NCI-H1417 treated with DMSO at 0.1 percent for 48 hours (cell line): Measurements from ENCODE around the gene GTF3C5.
"Not testable (repeated sequence)": the region's sequence is repeated elsewhere in the genome, so short reads cannot be mapped to it uniquely, and the experiment has no call there.

Experiments used
- DNase-seq: peaks from one replicate; lab custom pipeline; 2025; lab: John Stamatoyannopoulos, UW

Gene GTF3C5

DNA sequence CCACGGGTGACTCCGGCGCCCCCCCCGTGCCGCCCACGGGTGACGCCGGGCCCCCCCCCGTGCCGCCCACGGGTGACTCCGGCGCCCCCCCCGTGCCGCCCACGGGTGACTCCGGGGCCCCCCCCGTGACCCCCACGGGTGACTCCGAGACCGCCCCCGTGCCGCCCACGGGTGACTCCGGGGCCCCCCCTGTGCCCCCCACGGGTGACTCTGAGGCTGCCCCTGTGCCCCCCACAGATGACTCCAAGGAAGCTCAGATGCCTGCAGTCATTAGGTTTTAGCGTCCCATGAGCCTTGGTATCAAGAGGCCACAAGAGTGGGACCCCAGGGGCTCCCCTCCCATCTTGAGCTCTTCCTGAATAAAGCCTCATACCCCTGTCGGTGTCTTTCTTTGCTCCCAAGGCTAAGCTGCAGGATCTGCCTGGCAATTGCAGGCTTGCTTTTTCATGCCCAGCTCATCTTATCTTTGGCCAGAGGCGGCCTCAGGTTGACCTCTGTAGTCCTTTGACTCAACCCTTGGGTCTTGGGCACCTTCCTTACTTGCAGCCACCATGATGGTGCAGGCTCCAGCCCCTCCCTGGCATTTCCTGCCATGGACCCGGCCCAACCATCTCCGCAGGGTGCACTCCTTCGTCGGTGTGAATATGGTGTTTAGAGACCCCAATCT is 40.8 kb downstream of the GTF3C5 start:
- DNase-seq, result no peak

DNA sequence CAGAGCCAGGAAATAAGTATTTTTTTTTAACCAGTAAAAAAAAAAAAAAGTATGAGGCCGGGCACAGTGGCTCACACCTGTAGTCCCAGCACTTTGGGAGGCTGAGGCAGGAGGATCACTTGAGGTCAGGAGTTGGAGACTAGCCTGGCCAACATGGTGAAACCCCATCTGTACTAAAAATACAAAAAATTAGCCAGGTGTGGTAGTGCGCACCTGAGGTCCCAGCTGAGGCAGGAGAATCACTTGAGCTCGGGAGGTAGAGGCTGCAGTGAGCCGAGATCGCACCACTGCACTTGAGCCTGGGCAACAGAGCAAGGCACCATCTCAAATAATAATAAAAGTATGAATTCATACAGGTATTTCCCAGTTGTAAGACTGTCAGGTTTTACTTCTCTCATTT is 41.4 kb downstream of the GTF3C5 start:
- not testable (repeated sequence) for DNase-seq

DNA sequence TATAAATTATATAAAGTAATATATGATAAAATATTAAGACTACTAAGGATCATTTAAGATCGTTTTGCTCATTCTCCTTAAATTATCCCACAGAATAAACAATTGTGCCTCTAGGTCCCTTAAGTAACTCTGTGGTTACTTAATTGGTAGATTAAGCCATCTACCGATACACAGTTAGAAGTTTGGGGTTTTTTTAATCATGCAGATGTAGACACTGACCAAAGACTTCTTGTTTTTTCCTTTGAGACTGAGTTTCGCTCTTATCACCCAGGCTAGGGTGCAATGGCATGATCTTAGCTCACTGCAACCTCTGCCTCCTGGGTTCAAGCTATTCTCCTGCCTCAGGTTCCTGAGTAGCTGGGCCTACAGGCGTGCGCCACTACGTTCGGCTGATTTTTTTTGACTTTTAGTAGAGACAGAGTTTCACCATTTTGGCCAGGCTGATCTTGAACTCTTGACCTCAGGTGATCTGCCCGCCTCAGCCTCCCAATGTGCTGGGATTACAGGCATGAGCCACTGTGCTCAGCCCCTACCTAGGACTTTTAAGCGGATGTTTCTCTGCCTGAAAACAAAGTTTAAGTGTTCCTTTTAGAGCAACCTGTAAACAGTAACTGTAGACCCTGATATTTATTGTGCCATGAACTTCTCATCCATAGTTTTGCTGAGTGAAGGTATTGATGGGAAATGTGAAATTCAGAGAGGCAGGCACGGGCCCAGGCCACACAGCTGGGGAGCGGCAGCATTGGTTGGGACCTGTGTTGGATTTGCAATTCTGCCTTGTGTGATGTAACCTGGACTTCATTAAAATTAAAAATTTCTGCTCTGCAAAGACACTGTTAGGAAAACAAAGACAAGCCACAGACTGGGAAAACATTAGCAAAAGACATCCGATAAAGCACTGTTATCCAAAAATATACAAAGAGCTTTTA is 42.6 kb downstream of the GTF3C5 start:
- DNase-seq, result no peak

DNA sequence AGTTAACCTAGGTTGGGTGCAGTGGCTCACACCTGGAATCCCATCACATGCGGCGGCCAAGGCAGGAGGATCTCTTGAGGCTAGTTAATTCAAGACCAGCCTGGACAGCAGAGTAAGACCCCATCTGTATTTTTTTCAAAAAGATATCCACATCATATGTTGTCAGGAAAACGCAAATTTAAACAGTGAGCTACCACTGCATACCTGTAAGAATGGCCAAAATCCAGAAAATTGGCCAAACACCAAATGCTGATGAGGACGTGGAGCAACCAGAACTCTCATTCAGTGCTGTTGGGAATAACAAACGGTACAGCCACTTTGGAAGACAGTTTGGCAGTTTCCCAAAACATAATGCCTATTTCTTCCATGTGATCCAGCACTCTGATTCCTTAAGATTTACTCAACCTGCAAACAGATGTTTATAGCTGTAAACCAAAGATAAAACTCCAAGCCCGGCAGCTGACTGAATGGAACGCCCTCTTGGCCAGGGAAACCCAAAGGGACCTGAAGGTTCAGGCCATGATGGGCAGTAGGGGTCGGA is 43.4 kb downstream of the GTF3C5 start:
- DNase-seq, result no peak

DNA sequence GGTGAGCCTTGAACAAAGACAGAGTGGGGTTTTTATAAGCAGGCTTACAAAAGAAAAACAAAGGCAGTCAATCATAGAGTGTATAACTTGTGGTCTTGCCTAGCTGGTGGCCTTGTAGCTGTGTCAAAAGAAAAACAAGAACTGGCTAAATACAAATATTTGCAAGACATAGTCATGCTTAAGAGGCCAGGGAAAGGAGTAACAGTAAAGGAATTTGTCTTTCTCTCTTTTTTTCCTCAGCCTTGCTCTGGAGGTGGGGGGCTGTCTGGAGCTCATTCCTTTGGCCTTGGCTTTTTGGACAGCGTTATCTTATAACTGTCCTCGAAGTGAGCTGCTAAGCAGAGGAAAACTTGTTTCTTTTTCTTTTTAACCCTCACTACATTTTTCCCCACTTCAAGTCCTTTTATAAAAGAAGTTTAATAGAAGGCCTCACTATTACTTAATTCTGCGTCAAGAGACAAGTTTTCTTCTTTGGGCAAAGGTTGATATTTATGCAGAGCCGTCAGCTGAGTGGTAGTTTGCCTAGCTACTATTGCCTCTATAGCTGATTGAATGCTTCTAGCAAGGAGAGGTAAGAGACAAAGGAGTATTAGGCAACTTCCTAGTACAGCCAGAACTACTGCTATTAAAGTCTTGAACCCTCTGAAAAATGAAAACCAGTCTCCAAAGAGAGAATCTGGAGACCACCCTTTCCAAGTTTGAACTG is 45.3 kb downstream of the GTF3C5 start:
- DNase-seq, result no peak

DNA sequence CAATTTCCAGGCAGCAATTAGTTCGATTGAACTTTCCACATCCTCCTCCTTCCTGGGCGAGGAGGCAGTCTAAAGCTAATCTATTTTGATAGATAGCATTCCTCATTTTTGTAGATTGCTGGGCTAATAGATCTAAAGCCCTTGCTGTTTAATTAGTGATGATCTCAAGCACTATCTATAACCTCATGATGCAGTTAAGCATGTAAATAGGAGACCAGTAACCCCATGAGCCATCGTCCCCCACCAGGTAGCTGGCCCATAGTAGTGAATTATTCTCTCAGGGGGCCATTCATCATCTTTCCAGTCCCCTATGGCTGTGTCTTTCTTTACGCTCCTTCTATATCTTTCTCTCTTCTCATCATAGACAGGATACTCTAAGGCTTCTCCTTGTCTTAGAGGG is 45.9 kb downstream of the GTF3C5 start:
- no peak for DNase-seq

DNA sequence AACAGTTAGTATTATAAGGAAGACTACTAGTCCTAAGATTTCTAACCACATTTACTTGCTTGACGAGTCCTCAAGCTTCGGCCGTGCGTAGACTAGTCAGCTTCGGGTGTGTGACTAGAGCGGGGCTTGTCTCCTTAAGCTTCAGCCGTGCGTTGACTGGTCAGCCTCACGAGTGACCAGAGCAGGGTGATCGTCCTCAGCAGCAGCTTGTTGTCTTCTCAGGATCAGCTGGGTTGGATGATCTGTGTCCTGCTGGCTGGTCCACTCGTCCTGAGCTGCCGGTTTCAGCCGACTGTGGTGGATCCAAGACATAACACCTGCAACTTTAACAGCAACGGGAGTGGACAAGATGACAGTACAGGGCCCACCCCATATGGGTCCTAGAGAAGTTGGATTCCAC is 47.7 kb downstream of the GTF3C5 start:
- no peak for DNase-seq

DNA sequence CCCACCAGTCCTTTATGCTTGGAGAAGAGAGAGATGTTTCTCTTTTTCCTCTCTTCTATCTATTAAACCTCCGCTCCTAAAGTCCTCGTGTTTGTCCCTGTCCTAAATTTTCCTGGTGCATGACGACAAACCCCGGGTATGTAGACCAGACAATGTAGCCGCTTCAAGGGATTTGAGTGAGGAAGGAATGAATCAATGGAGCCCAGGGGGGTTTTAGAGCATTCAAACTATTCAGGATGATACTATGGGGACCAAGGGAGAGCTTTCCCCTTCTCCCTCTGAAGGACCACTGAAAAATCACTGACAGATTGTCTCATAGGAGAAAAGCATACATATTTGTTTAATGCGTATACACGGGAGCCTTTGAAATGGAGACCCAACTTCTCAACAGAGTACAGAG is 49.4 kb downstream of the GTF3C5 start:
- DNase-seq, result no peak

DNA sequence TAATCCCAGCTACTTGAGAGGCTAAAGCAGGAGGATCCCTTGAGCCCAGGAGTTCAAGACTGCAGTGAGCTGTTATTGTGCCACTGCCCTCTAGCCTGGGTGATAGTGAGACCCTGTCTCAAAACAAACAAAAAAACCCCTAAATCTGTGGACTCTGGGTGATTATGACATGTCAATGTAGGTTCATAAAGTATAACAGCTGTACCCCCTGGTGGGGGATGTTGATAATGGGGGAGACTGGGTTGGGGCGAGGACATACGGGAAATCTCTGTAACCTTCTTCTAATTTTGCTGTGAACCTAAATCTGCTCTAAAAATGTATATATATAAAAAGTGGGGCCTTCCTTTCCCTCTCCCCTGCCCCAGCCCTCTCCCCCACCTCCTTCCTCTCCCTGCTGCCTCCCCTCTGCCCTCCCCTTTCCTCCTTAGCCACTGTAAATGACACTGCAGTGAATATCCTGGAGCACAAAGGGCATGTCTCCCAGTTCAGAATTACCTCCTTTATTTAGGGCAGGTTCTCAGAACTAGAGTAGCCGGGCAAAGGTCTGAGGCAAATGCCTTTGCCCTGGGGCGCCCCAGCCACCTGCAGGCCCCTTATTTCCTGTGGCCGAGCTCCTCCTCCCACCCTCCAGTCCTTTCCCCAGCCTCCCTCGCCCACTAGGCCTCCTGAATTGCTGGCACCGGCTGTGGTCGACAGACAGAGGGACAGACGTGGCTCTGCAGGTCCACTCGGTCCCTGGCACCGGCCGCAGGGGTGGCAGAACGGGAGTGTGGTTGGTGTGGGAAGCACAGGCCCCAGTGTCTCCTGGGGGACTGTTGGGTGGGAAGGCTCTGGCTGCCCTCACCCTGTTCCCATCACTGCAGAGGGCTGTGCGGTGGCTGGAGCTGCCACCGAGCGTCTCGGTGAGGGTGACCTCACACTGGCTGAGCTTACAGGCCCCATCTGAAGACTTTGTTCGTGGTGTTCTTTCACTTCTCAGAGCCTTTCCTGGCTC is 50.3 kb downstream of the GTF3C5 start:
- not testable (repeated sequence) for DNase-seq

DNA sequence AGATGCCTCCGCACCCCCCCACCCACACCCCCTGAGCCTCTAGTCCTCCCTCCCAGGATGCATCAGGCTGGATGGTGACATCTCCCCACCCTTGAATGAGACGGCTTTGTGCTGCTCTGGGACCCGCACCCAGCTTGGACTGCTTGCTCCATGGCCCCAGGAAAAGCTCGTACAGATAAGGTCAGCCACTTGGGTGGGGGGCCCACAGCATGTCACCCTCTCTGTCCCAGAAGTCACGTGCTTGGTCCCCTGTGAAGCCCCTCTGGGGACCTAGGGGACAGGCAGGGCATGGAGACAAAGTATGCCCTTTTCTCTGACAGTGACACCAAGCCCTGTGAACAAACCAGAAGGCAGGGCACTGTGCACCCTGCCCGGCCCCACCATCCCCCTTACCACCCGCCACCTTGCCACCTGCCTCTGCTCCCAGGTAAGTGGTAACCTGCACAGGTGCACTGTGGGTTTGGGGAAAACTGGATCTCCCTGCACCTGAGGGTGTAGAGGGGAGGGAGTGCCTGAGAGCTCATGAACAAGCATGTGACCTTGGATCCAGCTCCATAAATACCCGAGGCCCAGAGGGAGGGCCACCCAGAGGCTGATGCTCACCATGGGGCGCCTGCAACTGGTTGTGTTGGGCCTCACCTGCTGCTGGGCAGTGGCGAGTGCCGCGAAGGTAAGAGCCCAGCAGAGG is 51.3 kb downstream of the GTF3C5 start:
- DNase-seq, result not testable (repeated sequence)

DNA sequence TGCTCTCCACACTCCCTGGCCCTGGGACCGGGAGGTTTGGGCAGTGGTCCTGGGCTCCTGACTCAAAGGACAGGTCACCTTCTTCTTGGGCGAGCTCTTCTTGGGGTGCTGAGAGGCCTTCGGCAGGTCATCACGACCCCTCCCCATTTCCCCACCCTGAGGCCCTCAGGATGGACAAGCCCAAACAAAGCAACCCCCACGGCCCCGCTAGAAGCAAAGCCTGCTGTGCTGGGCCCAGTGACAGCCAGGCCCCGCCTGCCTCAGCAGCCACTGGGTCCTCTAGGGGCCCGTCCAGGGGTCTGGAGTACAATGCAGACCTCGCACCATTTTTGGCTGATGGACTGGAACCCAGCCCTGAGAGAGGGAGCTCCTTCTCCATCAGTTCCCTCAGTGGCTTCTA is 52.9 kb downstream of the GTF3C5 start:
- not testable (repeated sequence) for DNase-seq

DNA sequence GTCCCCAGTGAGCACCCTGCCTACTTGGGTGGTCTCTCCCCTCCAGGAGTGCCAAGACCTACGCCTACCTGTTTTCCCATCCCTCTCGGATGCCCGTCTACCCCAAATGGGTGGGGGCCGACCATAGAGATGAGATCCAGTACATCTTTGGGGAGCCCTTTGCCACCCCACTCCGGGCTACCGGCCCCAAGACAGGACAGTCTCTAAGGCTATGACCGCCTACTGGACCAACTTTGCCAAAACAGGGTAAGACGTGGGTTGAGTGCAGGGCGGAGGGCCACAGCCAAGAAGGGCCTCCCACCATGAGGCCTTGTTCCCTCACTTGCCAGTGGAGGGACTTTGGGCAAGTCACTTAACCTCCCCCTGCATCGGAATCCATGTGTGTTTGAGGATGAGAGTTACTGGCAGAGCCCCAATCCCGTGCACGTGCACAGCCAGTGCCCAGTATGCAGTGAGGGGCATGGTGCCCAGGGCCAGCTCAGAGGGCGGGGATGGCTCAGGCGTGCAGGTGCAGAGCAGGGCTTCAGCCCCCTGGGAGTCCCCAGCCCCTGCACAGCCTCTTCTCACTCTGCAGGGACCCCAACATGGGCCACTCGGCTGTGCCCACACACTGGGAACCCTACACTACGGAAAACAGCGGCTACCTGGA is 55.5 kb downstream of the GTF3C5 start:
- not testable (repeated sequence) for DNase-seq

DNA sequence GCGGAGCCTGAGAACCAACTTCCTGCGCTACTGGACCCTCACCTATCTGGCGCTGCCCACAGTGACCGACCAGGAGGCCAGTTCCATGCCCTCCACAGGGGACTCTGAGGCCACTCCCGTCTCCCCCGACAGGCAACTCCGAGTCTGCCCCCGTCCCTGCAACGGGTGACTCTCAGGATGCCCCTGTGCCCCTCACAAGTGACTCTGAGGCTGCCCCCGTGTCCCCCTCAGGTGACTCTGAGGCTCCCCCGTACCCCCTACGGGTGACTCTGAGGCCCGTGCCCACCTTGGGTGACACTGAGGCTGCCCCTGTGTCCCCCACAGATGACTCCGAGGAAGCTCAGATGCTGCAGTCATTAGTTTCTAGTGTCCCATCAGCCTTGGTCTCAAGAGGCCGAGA is 56.1 kb downstream of the GTF3C5 start:
- DNase-seq, result no peak

DNA sequence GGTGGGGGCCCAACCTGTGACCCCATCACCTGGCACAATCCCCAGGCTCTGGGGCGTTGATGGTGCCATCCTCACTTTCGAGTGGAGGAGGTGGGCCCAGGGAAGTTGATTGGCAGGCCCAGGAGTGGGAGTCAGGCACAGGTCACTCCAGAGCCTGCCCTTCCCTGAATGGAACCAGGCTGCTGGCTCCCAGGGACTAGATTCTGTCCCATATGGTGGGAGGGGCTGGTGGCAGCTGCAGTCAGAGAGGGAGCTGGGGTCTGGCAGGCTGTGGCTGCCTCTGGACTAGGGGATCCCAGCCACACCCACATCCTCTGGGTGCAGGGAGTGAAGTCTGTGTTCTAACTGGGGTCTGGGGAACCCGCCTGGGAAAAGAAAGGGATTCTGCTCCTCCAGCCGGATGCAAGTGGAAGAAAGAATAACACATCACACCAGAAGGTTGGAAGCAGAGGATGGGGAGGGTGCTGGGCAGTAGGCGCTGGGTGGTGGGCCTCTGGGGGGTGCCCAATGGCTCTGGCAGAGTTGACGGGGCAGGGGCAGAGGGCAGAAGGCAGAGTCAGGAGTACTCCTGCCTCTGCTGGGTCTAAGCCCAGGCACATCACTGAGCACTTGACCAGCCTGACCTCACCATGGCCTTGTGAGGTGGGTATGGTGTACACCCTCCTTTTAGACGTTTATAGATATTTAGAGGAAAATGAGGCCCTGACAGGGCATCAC is 56.8 kb downstream of the GTF3C5 start:
- no peak for DNase-seq

DNA sequence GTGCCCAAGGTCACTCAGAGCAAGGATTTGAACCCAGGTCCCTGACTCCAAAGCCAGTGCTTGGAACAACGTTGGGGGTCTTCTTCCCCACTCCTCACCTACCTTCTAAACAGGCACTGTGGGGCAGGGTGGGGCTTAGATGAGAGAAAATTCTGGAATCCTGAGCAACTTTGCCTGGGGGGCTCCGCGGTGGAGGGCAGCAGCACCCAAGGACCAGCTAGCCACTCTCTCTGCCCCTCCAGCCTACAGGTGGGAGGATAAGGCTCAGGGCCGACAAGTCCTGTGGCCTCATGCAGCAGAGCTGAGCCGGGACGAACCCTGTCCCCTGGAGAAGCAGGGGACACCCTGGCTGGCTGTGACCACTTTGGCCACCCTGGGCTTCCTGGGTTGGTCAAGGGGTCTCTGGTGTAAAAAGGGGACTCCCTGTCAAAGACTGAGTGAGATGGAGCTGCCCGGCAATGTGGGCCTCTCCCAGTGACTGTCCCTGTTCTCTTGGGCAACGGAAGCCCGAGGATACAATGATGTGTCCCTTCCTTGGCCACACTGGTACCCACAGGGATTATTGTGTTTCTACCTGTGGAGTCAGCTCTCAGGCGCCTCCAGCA is 57.5 kb downstream of the GTF3C5 start:
- DNase-seq, result no peak

DNA sequence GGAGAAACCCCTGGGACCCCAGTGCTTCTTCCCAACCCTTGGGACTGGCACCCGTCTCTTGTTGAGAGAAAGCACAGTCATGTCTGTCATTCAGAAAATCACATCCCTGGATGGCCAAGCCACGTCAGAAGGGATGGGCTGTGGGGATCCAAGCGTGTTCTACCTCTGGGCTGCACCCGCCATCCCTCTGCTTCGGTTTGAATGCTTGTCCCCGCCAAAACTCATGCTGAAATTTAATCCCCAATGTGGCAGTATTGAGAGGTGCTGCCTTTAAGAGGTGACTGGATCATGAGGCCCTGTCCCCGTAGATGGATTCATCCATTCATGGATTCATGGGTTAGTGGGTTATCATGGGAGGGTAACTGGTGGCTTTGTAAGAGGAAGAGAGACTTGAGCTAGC is 58.0 kb downstream of the GTF3C5 start:
- DNase-seq, result no peak

DNA sequence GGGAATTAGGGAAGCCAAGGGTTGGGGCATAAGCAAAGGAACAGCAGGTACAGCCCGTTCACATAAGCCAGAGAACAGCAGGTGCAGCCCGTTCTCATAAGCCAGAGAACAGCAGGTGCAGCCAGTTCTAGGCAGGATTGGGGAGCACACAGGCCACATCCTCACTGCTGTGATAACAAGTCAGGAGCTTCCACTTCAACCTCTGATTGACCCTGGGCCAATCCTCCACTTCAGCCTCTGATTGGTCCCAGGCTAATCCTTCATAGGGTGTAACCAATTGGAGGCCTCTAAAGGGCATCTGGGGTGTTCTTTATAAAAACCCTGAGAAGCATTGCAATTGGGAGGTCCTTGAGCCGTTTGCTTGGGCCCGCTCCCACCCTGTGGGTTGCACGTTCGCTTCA is 58.5 kb downstream of the GTF3C5 start:
- DNase-seq, result peak; percentile 86

DNA sequence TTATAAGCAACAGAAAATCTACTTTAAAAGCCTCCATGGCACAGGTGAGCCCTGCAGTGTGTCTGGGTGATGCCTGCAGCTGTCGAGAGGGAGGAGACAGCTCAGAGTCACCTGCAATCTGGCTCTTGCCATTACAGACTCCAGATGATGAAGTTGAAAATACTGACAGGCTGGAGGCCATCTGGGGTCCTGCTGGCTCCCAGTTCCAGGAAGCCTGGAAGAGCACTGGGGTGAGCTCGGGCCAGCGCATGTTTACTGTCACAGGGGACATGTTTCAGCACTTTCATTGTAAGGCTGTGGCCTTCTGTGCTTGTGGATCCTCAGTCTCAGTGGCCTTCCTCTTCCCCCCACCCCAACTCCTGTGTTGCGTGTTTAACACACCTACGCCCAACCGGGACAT is 59.4 kb downstream of the GTF3C5 start:
- no peak for DNase-seq

DNA sequence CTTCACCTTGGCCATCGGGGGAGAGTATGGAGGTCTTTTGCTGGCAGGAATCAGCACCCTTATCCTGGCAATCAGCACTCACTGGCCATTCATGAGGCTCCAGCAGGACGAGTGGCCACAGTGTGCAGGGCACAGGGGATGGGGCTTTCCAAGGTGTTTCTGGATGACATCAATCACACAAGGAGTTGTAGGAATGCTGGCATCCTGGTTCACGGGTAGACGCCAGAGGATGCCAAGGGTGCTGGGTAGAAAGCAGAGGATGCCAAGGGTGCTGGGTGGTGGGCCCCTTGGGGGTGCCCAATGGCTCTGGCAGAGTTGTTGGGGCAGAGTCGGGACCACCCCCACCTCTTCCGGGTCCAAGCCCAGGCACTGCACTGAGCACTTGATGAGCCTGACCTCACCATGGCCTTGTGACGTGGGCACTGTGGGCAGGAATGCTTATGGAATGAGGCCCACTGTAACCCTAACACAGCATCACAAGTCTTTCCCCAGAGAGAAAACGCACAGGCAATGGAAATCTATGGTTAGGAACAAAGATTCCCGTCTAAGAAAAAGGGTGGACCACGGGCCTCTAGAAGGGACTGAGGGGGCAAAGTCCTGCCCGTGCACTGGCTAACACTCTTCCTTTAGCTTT is 60.1 kb downstream of the GTF3C5 start:
- DNase-seq, result no peak
